Measurements from ENCODE around the gene BRD1.
"Not testable (repeated sequence)": the region's sequence is repeated elsewhere in the genome, so short reads cannot be mapped to it uniquely, and the experiment has no call there.

Gene BRD1

DNA sequence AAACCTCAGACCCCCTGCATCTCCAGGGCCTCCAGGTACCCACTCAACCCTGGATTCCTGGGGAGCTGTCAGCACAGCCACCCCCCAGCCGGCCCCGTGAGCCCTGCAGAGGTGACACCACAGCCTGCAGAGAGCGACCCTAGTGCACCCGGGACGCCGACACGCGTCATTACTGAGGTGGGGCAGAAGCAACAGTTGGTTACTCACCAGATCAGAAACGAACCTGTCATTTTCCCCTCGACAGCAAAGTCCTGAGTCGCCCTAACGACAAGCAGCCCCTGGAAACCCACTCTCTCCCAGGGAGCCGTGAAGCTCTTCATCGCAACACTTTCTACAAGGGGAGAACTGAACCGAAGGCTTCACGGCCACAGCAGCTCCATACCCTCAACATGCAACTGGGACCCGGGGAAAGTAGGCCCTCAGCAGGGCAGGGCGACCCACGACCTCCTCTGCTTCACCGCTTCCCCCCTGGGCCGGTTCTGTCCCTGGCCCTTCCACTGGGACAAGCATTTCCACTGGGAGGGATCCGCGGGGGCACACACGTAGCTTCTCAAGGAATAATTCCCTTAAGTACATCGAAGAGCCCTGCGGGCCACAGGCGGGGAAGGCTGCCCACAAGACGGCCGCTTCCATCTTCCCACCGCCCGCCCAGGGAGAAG, 1.6 kb downstream of the BRD1 start:
- DNase-seq (ENCODE audit: low read depth), result peak; percentile 56

DNA sequence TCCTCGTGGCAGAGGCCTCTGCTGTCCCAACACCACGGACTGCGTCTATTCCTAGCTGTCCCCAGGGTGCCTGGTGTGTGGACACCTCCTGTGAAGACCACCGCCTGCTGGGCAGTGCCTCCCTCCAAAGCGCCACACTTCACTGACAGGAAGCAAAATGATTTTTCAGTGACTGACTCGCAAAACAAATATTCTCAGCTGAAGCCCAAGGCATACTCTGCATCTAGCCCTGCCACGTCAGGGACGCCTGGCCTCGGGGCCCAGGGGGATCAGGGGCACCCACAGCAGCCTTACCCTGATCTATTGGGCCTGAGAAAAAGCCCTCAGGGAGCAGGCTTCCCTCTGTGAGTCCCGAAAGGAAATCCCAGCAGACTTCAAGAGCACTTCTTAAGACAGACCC, 2.2 kb downstream of the BRD1 start:
- DNase-seq (ENCODE audit: low read depth), result no peak

GRCh38 chr22:49824936-49825335, 2.7 kb downstream of the BRD1 start:
- DNase-seq (ENCODE audit: low read depth), result no peak

DNA sequence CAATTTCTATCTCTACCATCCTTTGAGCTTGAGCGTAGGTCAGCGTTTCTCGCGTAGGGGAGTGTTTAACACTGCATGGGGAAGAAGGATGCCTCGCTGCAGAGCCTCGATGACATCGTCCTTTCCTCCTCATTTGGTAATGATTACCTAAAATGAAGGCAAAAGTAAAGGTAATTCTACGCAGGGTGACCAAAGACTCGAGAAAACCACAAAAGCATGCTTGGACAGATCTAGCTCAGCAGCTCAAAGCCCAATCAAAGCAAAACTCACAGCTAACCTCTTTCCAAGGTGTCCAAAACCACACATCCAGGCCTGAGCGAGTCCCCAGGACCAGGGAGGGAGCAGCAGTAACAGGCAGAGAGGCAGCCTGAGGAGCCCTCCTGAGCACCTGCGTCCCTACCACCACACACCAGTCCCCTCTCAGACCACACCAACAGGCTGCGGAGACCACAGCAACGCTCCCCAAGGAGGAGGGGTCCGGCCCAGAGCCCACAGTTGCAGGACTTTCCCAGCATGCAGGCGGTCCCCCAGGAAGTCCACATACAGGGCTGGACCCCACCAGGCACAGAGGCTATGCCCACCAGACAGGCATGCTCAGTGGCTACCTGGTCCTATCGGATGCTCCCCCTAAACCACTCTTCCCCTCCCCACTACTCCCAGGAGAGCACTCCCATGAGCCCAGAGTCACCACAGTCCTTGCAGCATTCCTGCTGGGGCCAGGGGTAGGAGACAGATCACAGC, 3.3 kb downstream of the BRD1 start:
- DNase-seq (ENCODE audit: low read depth), result no peak

DNA sequence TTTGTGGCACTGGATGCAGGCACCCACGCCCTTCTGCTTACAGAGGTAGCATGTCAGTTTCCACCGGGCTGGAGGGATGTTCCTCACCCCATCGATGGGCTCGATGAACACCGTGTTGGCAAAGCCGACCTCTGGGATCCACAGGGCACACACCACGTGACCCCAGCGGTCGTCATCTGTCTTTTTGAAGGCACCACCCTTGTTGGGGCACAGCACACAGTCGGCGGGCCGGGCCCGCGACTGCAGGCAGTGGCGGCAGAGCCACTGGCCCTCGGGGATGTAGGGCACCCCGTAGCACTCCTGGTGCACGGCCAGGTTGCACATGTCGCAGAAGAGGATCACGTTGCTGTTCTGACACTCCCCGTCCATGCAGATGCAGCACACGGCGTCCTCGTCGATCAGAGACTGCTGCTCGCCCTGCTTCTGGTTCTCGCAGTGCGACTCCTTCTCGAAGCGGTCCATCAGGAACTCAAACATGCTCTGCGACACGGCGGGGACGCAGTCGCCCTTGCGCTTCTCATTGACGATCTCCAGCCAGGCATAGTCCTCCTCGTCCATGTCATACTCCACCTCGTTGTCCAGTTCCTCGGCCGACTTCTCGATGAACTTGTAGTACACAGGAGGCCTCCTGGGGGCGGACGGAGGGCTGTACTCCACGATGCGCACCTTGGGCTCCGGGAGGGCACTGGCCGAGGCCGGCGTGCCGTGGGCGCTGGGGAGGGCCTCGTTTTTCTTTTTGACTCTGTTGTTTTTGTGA, 4.2 kb downstream of the BRD1 start:
- DNase-seq (ENCODE audit: low read depth), result no peak

- DNase-seq (ENCODE audit: low read depth), result not testable (repeated sequence)
These were observed 5.9 kb downstream of the BRD1 start for GRCh38 chr22:49821741-49822140.

GRCh38 chr22:49820984-49821383, 6.7 kb downstream of the BRD1 start:
- DNase-seq (ENCODE audit: low read depth), result no peak

- no peak for DNase-seq (ENCODE audit: low read depth)
These were observed 10.3 kb downstream of the BRD1 start for GRCh38 chr22:49817359-49817758.

GRCh38 chr22:49815641-49816091, 12.0 kb downstream of the BRD1 start:
- no peak for DNase-seq (ENCODE audit: low read depth)

DNA sequence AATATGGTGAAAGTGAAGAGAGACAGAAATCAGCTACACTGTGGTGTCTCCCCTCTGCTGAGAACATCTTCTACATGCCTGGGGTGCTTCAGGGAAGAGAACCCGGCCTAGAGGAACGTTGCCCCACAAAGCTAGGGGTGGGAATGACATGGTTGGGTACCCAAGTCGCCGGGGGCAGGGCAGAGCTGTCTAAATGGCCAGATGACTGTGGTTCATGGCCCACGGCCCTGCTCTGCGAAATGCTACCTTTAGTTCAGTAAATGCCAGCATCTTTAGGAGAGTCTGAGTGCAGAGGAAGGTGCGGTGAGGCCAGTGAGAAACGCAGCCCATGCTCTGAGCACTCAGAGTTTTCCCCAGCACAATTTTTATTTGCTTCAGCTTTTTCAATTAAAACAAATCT, 12.8 kb downstream of the BRD1 start:
- DNase-seq (ENCODE audit: low read depth), result no peak

DNA sequence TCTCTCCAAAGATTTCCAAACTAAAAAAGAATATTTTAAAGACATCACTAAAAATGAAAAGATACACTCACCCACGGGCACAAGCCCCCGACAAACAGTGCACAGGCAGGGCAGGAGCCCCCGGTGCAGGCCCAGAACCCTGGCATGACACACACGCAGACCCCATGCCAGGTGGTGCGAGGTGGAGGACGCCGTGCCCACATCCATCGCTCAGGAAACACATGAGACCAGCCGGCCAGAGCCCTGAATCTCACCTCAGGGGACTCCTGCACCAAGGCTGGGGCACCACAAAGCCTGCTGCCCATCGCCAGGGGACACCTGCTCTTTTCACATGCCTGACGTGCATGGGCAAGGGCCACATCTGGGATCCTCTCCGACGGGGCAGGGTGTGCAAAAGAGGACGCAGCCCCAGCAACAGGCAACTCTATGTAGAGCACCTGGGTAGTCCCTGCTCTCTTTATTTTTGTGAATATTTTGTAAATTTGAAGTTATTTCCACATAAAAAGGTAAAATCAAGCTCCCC, 13.4 kb downstream of the BRD1 start:
- no peak for DNase-seq (ENCODE audit: low read depth)

DNA sequence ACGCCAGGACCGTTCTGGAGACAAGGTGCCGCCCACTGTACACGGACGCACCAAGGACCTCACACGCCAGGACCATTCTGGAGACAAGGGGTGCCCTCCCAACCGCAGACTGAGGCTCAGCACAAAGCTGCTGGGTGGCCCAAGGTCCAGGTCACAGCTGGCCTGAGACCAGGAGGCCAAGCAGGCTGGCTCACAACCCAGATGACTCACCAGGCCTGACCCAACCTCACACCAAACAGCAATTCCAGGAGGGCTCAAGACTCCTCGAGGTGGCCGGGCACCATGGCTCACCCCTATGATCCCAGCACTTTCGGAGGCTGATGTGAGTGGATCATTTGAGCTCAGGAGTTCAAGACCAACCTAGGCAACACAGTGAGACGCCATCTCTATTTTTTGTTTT, 14.8 kb downstream of the BRD1 start:
- no peak for DNase-seq (ENCODE audit: low read depth)

GRCh38 chr22:49811020-49811791, 16.5 kb downstream of the BRD1 start:
- DNase-seq (ENCODE audit: low read depth), result no peak

- DNase-seq (ENCODE audit: low read depth), result no peak
These were observed 17.2 kb downstream of the BRD1 start for GRCh38 chr22:49810363-49811019.

GRCh38 chr22:49807780-49808708, 19.6 kb downstream of the BRD1 start:
- DNase-seq (ENCODE audit: low read depth), result no peak

DNA sequence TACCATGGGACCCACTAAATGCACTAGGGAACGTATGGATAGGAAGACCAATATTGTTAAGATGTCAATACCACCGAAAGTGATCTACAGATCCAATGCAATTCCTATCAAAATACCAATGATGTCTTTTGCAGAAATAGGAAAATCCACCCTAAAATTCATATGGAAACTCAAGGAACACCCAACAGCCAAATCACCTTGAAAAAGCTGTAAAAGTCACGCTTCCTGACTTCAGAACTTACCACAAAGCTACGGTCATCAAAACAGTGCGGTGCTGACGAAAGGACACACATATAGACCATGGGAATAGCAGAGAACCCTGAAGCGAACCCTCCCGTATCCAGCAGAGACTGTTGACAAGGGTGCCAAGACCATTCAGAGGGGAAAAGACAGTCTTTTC, 20.5 kb downstream of the BRD1 start:
- no peak for DNase-seq (ENCODE audit: low read depth)

DNA sequence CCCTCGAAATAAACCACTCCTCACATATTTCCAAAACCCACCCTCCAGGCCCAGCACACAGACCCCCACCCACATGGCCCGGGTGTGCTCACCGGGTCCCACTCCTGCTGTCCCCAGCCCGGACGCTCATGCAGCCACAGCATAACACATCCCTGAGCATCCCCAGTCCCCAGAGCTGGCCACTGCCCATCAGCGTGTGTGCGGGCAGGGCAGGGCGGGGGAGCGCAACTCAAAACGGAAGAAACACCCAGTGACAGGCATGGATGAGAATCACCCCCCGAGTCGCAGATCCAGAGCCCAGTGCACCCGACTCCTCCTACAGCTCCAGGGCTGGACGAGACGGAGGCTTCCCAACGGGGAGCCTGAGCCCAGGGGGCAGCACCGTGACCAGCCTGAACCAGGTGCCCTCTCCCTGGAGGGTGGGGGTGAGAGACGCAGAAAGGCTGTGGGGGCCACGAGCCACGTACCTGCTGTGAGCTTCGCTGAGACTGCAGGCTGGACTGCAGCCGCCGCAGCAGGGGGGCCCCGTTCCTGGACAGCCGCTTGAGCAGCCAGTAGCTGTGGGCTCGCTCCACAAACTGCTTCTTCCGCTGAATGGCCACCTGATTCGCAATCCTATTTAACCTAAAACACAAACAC, 23.8 kb downstream of the BRD1 start:
- no peak for DNase-seq (ENCODE audit: low read depth)

DNA sequence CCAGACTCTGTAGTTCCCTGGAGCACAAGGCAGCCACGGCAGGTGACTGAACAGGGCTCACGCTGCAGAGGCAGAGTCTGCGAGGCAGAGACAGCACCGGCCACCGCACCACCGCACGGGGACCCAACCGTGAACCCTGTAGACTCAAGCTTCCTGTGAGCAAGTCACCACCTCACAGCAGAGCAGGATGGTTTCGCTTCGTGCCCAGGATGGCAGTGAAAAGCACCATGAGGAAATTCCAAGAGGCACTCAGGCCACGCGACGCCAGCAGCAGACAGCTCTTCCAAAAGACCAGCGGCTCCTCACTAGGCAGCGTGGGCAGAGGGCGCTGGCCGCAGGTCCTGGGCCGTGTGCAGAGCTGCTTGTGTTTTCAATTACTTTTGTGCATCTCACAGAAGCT, 24.5 kb downstream of the BRD1 start:
- DNase-seq (ENCODE audit: low read depth), result no peak

GRCh38 chr22:49801391-49802060, 26.1 kb downstream of the BRD1 start:
- no peak for DNase-seq (ENCODE audit: low read depth)

All from activated T-cell treated with anti-CD3 and anti-CD28 coated beads for 24 hours (primary cell).